RPMI7951 (cell line): Measurements from ENCODE around the gene PTPRQ. TPM values are rescaled to one million over a fixed set of nuclear protein-coding genes. Genes with fewer than 3 reads are reported as not detected.
A peak's percentile ranks its signal among the peaks of the same experiment; 100 is the strongest.
"Not testable (repeated sequence)": the region's sequence is repeated elsewhere in the genome, so short reads cannot be mapped to it uniquely, and the experiment has no call there.

Experiments
- DNase-seq: peaks from one replicate; pipeline ENCODE4 v3.0.0-alpha.2; 2012; ENCODE audit warnings: low read depth
- total RNA-seq: library from RNA; depleted of rRNA; stranded (reverse); fragments of >200 nt; shearing (Covaris generic); gene quantifications from 2 replicates; pipeline ENCODE4 v1.2.3, GENCODE V29; 2014; rRNA removed

The PTPRQ gene, protein sequence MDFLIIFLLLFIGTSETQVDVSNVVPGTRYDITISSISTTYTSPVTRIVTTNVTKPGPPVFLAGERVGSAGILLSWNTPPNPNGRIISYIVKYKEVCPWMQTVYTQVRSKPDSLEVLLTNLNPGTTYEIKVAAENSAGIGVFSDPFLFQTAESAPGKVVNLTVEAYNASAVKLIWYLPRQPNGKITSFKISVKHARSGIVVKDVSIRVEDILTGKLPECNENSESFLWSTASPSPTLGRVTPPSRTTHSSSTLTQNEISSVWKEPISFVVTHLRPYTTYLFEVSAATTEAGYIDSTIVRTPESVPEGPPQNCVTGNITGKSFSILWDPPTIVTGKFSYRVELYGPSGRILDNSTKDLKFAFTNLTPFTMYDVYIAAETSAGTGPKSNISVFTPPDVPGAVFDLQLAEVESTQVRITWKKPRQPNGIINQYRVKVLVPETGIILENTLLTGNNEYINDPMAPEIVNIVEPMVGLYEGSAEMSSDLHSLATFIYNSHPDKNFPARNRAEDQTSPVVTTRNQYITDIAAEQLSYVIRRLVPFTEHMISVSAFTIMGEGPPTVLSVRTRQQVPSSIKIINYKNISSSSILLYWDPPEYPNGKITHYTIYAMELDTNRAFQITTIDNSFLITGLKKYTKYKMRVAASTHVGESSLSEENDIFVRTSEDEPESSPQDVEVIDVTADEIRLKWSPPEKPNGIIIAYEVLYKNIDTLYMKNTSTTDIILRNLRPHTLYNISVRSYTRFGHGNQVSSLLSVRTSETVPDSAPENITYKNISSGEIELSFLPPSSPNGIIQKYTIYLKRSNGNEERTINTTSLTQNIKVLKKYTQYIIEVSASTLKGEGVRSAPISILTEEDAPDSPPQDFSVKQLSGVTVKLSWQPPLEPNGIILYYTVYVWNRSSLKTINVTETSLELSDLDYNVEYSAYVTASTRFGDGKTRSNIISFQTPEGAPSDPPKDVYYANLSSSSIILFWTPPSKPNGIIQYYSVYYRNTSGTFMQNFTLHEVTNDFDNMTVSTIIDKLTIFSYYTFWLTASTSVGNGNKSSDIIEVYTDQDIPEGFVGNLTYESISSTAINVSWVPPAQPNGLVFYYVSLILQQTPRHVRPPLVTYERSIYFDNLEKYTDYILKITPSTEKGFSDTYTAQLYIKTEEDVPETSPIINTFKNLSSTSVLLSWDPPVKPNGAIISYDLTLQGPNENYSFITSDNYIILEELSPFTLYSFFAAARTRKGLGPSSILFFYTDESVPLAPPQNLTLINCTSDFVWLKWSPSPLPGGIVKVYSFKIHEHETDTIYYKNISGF (N-terminal part only)
- total RNA-seq = under 0.01 TPM in 2 replicates

- DNase-seq = no peak
Measured at GRCh38 chr12:80443974-80444666, at the start of gene PTPRQ. Gene PTPRQ (plus strand): TSS chr12:80444235. CDS start chr12:80444346, 111 bp downstream.

GRCh38 chr12:80400571-80400991, 43.5 kb upstream of the PTPRQ start:
- DNase-seq = peak; percentile 7

DNA sequence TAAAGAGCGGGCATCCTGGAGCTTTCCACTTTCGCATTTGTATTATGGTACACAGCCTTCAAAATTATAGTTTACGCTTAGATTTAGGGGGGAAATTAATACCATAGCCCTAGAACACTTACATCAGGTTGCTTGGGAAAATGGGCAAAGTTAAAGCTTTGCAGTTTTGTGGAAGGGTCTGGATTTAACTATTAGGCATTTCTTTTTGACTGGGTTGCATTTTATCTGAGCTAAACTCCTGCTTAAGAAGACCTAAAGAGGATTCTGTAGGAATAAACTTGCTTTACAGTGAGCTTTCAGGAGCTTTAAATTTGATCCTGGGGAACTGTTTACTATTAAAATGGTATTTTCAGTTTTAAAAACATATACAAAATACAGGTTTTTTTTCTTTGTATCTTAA, 42.8 kb upstream of the PTPRQ start:
- no peak for DNase-seq

GRCh38 chr12:80404629-80405028, 39.4 kb upstream of the PTPRQ start:
- no peak for DNase-seq

GRCh38 chr12:80406253-80406652, 37.8 kb upstream of the PTPRQ start:
- DNase-seq = no peak

DNA sequence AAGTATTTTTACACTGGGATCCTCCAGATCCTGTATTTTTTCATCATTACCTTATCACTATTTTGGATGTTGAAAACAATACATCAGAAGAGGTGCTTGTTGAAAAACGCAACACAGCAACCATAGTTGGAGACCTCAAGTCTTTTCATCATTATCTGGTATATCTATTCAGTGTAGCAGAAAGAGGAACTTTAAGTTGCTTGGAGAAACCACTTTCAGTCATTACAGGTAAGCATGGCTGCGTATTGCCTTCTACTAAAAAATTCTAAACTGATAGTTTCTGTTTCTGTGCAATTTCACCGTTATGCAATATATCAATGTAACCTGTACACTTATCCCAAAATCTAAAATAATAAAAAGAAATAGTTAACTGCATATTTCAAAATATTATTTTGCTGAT, 32.2 kb upstream of the PTPRQ start:
- no peak for DNase-seq

DNA sequence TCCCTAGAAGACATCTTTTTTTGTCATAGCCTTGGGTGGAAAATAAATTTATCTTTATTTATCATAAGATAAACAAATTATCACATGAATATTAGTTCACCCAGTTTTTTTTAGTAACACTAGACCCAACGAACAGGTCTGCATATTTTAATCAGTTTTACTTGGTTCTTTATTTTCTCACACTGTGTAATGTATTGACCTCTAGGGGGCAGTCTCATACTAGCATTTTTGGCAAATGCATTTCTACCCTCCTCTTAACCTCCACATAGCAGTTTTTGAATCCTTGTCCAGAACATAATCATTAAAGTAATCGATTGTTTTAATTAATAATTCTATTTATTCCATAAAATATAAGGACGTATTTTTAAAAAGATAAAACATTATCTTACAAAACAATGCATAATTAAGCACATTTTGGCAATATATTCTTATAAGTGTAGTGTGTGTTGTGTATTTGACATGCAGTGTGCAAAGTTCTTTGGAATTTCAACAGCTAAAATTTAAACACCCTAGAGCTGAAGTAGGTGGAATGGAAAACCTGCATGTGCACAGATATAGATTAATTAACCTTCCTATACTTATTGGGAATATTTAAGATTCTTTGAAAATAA, 31.6 kb upstream of the PTPRQ start:
- peak; percentile 46 for DNase-seq

DNA sequence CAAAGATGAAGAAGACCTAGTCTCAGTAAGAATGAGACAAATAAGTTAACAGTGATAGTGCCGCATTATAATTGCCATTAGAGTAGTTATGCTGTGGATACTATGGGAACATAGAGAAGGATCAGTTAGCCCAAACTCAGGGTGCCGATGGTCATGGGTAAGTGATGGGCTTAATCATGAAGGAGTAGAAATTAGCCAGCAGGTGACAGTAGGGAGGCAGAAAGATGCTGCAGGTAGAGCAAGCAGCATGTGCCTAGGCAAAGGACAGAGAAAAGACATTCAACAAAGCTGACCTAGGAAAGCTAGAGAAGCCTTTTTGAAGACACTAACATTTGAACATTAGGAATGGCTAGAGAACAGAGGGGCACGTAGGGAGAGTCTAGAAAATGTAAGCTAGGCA, 30.6 kb upstream of the PTPRQ start:
- DNase-seq = no peak

DNA sequence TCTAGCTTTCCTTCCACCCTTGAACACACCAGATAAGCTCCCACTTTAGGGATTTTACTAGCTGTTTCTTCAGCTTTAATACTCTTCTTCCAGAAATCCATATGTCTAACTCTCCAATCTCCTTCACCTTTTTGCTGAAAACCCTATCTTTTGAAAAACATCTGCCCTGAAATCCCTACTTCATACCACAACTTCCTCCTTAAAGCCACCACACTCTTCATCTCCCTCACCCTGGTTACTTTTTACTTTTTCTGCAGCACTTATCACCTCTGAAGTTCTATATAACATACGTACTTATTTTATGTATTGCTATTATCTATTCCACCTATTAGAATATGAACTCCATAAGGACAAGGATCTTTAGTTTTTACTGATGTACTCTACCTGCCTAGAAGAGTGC, 28.6 kb upstream of the PTPRQ start:
- DNase-seq = no peak

DNA sequence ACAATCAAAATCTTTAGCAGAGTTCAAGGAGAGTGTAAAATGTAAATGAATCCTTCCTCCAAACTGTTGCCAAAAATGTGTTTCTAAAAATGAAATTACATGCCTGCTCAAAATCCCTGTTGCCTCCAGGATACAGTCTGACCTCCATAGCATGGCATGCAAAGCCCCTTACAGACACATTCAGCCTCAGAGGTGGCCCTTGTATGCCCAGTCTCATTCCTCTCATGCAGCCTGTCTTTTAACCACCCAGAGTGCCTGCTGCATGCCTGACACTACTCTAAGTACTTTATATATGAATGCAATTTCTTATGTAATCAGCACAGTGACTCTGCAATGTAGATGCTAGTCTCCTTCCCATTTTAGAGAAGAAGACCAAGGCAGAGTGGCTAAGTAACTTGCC, 24.4 kb upstream of the PTPRQ start:
- DNase-seq = no peak

- no peak for DNase-seq
Measured at GRCh38 chr12:80420075-80420474, 24.0 kb upstream of the PTPRQ start.

- no peak for DNase-seq
Measured at GRCh38 chr12:80422550-80422949, 21.5 kb upstream of the PTPRQ start.

GRCh38 chr12:80432061-80432460, 12.0 kb upstream of the PTPRQ start:
- DNase-seq = no peak

GRCh38 chr12:80441921-80442320, 2.1 kb upstream of the PTPRQ start:
- DNase-seq = peak; percentile 30

DNA sequence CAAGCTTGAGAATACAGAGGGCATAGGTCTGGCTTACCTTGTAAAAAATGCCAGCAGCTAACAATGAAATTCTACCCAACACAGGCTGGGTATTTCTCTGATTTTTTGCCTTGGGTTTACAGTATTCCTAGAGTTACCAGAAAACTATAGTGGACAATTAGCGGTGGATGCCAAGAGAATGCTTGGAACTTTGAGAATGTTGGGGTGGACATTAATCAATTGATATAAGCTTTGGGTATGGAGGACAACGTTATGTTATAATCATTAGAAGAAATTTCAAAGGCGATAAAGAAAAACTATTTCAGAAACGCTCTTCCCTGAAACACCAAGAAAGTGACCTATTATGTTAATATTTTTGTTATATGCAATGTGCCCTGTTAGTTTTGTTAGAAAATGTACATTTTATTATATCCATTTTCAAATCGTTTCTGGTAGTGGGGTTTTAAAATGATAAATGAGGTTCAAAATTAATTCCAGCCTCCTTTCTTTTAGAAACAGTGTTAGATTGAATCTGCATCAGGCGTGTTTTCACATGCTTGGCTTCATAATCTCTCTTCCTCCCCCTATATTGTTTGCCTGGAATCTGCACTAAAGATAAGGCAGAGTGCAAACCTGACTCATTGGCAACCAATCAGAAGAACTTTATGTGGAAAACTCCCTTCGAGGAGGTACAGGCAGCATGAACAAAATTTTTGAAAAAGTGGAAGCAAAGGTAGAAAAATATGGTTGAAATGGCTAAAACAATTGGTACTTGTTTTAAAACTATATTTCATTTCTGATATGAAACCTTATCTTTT, 1.4 kb upstream of the PTPRQ start:
- DNase-seq = no peak

- no peak for DNase-seq
Measured at GRCh38 chr12:80445083-80445793, 1.2 kb downstream of the PTPRQ start.

DNA sequence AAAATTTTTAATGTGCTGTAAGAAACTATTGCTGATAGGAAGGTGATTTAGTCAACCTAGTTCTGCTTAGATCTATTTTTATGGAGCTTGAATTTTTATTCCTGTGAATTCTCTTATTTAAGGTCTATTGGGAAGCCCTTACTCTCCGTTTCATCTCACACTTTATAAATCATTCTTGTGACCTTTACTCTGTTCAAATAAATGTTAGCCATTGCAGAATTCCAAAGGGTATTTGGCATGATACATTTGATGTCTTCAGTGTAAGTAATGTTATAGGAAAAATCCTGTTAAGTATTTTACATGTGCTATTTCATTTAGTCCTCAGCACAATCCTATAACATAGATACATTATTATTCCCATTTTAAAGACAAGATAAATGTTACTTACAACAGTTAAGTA, 12.5 kb downstream of the PTPRQ start:
- no peak for DNase-seq

- no peak for DNase-seq
Measured at GRCh38 chr12:80460972-80461371, 16.9 kb downstream of the PTPRQ start.

GRCh38 chr12:80461851-80462250, 17.8 kb downstream of the PTPRQ start:
- not testable (repeated sequence) for DNase-seq
